IPS-20b (cell line): ENCODE results near the gene FRS2.

Experiments used
- H3K27ac ChIP-seq: one replicate; pipeline ENCODE4 v1.5.1; 2013; ENCODE audit warnings: low read length
- H3K27me3 ChIP-seq: 2 replicates; pipeline ENCODE4 v1.6.1; 2013; ENCODE audit warnings: mild to moderate bottlenecking, low read length, inconsistent platforms; ENCODE audit not compliant: insufficient read depth
- H3K36me3 ChIP-seq: 2 replicates; pipeline ENCODE4 v1.6.1; 2013; ENCODE audit warnings: low read depth, mild to moderate bottlenecking, inconsistent platforms, low read length, moderate library complexity; ENCODE audit not compliant: insufficient read depth
- H3K4me1 ChIP-seq: 2 replicates; pipeline ENCODE4 v1.6.1; 2013; ENCODE audit warnings: mild to moderate bottlenecking, control low read depth, inconsistent platforms, low read length, moderate library complexity; ENCODE audit not compliant: insufficient read depth
- H3K4me3 ChIP-seq: 2 replicates; pipeline ENCODE4 v1.5.1; 2013; ENCODE audit warnings: mild to moderate bottlenecking, low read length, inconsistent platforms
- H3K9ac ChIP-seq: 2 replicates; pipeline ENCODE4 v1.6.1; 2013; ENCODE audit warnings: low read depth, mild to moderate bottlenecking, inconsistent platforms, low read length, moderate library complexity
- H3K9me3 ChIP-seq: 2 replicates; pipeline ENCODE4 v1.6.1; 2013; ENCODE audit warnings: mild to moderate bottlenecking, low read depth, low read length, inconsistent platforms; ENCODE audit not compliant: insufficient read depth

The FRS2 gene

DNA sequence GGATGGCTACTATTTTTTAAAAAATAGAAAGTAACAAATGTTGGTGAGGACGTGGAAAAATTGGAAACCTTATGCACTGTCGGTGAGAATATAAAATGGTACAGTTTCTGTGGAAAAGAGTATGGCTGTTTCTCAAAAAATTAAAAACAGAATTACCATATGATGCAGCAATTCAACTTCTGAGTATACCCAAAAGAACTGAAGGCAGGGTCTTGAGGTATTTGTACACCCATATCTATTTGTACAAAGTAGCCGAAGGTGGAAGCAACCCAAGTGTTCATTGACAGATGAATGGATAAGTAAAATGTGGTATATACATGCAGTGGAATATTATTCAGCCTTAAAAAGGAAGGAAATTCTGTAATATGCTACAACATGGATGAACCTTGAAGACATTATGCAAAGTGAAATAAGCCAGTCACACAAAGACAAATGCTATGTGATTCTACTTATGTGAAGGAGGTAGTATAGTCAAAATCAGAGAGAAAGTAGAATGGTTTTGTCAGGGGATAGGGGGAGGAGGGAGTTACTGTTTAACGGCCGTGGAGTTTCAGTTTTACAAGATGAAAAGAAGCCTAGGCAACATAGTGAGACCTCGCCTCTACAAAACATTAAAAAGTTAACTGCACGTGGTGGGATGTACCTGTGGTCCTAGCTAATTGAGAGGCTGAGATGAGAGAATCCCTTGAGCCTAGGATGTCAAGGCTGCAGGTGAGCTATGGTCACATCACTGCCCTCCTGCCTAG is 76.7 kb downstream of the FRS2 start:
- Histone ChIP-seq H3K27ac (no peak overlapping the region), H3K36me3 (peaks cover 5% of the 10 kb centered on the region; the same call in 1 of the 2 replicates), H3K9me3 (no peaks in the 10 kb centered on the region), H3K27me3 (no peaks in the 10 kb centered on the region), H3K9ac (no peak overlapping the region), H3K4me1 (no peaks in the 10 kb centered on the region), H3K4me3 (no peak overlapping the region)

DNA sequence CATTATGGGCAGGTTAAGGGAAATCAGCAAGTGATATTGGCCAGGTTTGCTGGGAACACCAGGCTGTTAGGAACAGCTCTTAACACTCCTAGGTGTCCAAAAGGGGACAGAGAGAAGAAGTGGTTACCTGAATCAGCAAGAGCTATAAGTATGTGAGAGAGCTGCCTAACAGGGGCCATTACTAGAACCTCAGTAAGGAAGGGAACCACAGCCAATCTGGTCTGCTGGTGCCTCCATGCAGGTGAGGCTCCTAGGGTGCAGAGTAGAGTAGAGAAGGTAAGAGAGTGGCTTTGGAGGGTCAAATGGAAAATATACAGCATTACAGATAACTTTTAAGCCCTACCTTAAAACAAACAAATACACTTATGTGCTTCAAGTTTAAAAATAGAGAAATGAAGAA is 78.5 kb downstream of the FRS2 start:
- no peak overlapping the region for H3K4me3 ChIP-seq
- no peak overlapping the region for H3K9ac ChIP-seq
- H3K36me3 ChIP-seq, result peaks cover under 1% of the 10 kb centered on the region; the same call in 1 of the 2 replicates
- no peaks in the 10 kb centered on the region for H3K27me3 ChIP-seq
- no peaks in the 10 kb centered on the region for H3K4me1 ChIP-seq
- no peak overlapping the region for H3K27ac ChIP-seq
- H3K9me3 ChIP-seq, result no peaks in the 10 kb centered on the region

DNA sequence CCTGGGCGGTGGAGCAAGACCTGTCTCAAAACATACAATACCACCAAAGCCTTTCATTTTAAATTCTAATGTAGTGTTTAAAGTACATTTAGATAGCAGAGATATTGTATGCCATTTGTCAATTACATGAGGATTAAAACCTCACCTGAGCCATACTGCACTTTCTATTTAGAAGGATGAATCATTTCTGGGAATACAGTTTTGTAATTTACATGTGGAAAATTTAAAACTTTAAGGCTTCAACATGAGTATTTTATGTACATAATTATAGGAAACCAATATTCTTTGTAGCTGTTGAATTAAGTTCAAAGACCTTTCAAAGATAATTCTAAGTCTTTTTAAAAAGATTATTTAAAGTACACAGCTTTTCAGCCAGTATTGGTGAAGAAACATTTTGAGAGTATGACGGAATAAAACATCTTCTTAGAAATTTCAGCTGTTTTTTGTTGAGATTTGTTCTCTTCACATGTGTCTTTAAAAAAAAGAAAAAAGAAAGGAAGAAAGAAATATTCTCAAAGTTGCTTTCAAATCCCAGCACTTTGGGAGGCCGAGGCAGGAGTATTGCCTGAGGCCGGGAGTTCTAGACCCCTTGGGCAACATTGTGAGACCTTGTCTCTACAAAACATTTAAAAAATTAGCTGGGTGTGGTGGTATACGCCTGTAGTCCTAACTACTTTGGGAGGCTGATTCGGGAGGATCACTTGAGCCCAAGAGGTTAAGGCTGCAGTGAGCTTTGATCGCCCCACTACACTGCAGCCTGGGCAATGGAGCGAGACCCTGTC is 80.6 kb downstream of the FRS2 start:
- H3K36me3 ChIP-seq, result no peaks in the 10 kb centered on the region
- H3K27ac ChIP-seq, result no peak overlapping the region
- no peak overlapping the region for H3K4me3 ChIP-seq
- no peaks in the 10 kb centered on the region for H3K27me3 ChIP-seq
- no peaks in the 10 kb centered on the region for H3K9me3 ChIP-seq
- H3K9ac ChIP-seq, result no peak overlapping the region
- no peaks in the 10 kb centered on the region for H3K4me1 ChIP-seq

DNA sequence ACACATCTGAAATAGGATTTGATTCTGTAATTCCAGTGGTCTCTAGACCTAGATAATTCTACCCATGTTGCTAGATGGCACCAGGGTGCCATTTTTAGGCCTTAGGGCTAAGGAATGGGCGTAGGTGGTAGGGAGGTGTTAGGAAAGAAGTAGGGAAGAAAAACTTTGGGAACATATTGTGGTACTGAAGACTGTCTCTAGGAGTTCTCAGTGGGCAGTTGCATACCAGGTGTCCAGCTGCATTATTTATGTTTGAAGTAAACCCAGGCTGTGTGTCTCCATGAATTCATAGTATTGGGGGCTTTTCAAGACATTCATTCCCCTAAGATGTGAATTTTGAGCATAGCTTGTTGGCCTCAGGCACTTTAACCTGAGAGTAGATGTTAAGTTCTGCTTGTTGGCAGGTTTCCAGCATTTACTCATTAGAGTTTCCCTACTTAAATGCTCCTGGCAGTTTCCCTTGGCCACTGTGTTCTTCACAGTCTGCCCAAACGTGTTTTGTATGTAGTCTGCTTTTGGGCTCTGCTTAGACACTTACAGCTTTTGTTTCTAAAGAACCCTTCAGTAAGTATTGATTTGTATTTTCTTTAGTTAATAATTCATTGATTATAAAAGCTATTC is 83.5 kb downstream of the FRS2 start:
- no peak overlapping the region for H3K27ac ChIP-seq

DNA sequence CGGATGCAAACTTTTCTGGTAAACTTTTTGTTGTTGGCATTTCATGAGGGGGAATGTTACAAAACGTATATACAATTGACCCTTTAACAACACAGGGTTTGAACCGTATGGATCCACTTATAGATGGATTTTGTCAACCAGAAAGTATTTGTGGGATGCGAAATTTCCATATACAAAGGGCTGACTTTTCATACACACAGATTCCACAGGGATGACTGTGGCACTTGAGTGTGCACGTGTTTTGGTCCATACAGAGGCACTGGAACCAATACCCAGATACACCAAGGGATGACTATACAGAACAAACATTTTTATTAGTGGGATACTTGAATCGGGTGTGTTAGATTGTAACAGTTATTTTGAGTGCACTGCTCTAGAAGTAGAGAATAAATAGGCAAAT is 85.3 kb downstream of the FRS2 start:
- Histone ChIP-seq H3K9ac (no peak overlapping the region), H3K27me3 (no peaks in the 10 kb centered on the region), H3K27ac (no peak overlapping the region)

More for the DNA sequence above, 83.5 kb downstream of the FRS2 start:
- H3K4me3 ChIP-seq, result no peak overlapping the region
- H3K9ac ChIP-seq, result no peak overlapping the region
- H3K36me3 ChIP-seq, result no peaks in the 10 kb centered on the region
- H3K27me3 ChIP-seq, result no peaks in the 10 kb centered on the region
- no peaks in the 10 kb centered on the region for H3K4me1 ChIP-seq
- no peaks in the 10 kb centered on the region for H3K9me3 ChIP-seq

DNA sequence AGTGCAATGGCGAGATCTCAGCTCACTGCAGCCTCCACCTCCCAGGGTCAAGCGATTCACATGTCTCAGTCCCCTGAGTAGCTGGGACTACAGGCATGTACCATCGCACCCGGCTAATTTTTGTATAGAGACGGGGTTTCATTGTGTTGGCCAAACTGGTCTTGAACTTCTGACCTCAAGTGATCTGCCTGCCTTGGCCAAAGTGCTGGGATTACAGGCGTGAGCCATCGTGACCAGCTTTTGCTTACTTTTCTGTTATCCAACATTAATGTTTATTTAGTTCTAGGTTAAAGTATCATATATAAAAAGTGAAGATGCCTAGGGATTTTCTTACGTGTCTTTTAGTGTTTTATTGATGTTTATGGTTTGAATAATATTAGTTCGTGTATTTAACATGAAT is 86.2 kb downstream of the FRS2 start:
- Histone ChIP-seq H3K27ac (no peak overlapping the region), H3K4me1 (no peaks in the 10 kb centered on the region), H3K4me3 (no peak overlapping the region), H3K27me3 (no peaks in the 10 kb centered on the region), H3K9me3 (no peaks in the 10 kb centered on the region), H3K9ac (no peak overlapping the region), H3K36me3 (no peaks in the 10 kb centered on the region)

More for the DNA sequence above, 85.3 kb downstream of the FRS2 start:
- Histone ChIP-seq H3K4me3 (no peak overlapping the region), H3K9me3 (no peaks in the 10 kb centered on the region), H3K4me1 (no peaks in the 10 kb centered on the region), H3K36me3 (no peaks in the 10 kb centered on the region)

DNA sequence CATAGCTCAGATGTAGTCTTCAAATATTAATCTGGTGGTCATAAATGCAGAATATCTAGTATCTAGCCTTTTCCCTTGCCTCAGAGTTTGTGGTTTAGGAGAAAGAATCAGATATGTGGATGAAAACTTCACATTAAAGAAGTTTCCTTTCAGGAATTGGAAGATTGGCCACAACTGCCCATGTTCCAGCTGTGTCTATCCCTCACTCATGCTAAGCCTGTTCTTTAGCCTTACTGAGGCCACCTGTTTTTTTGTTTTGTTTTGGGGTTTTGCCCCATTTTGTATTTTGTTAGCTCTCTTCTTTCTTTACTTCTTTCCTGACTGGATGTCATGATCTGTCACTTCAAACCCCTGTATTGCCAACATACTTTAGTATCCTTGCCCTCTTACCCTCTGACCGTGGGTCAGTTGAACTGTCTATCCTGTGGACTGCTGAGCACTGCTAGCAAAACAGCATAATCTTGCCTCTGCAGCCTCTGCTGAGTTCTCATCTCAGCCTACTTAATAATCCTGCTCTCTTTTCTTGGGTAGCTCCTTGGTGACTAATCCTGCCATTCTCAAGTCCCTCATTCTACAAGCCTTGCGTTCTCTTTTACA is 93.1 kb downstream of the FRS2 start:
- Histone ChIP-seq H3K9ac (no peak overlapping the region), H3K36me3 (peaks cover 17% of the 10 kb centered on the region), H3K4me3 (no peak overlapping the region), H3K4me1 (no peaks in the 10 kb centered on the region), H3K27ac (no peak overlapping the region), H3K9me3 (no peaks in the 10 kb centered on the region), H3K27me3 (no peaks in the 10 kb centered on the region)

DNA sequence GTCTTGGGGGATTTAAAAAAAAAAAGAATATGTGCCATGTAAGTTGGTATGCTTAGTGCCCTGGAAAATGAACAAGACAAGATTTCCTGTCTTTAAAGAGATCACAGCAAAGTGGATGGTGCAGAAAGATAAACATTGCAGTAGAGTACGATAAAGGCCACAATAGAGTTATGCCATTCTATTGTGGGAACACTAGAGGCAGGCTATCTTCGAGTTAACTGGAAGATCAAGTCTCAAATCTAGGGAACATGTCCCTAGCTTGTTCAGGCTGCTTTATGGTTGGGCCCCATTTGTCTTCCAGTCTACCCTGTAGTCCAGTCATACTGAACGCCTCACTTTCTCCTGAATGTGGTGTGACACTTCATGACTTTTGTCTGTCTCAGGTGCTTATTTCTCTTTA is 96.4 kb downstream of the FRS2 start:
- Histone ChIP-seq H3K9ac (no peak overlapping the region), H3K9me3 (no peaks in the 10 kb centered on the region), H3K36me3 (peaks cover 39% of the 10 kb centered on the region), H3K27me3 (no peaks in the 10 kb centered on the region), H3K4me3 (no peak overlapping the region), H3K27ac (no peak overlapping the region), H3K4me1 (no peaks in the 10 kb centered on the region)

DNA sequence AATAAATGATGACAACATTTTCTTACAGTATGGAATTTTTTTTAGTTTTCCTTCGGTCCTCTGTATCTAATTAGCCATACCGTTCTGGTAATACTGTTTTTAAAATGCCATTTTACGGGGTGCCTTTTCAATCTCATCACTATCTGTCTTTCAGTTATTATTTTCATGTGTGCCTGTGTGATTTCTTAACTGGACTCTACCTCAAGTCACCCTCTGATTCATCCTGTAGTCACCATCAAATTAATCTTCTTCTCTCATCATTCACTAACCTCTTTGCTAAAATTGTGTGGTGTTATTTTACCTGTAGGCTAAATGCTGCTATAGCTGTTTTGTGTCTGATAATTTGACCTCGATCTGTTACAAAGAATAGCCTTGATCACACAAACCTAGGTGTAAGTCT is 99.0 kb downstream of the FRS2 start:
- H3K9ac ChIP-seq, result no peak overlapping the region
- H3K4me1 ChIP-seq, result no peaks in the 10 kb centered on the region
- H3K36me3 ChIP-seq, result peaks cover 52% of the 10 kb centered on the region
- H3K27me3 ChIP-seq, result no peaks in the 10 kb centered on the region
- H3K9me3 ChIP-seq, result no peaks in the 10 kb centered on the region
- no peak overlapping the region for H3K4me3 ChIP-seq
- H3K27ac ChIP-seq, result no peak overlapping the region

DNA sequence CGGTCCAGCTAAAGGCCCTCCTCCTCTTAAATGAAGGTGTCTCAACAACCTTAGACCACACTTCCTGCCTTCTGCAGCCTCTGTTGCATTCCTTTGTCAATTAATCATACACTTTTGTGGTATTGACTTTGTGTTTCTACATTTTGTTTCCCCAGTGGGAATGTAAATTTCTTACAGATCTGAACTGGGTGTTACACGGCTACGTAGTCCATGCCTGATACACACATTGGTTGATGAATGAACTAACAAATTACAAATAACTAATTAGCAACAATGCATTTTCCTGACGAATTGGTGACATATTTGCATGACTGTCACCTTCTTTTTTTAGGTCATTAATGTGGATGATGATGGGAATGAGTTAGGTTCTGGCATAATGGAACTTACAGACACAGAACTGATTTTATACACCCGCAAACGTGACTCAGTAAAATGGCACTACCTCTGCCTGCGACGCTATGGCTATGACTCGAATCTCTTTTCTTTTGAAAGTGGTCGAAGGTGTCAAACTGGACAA is 99.9 kb downstream of the FRS2 start:
- Histone ChIP-seq H3K27me3 (no peaks in the 10 kb centered on the region), H3K9me3 (no peaks in the 10 kb centered on the region), H3K4me3 (no peak overlapping the region), H3K4me1 (no peaks in the 10 kb centered on the region), H3K36me3 (peaks cover 52% of the 10 kb centered on the region), H3K9ac (no peak overlapping the region), H3K27ac (no peak overlapping the region)

DNA sequence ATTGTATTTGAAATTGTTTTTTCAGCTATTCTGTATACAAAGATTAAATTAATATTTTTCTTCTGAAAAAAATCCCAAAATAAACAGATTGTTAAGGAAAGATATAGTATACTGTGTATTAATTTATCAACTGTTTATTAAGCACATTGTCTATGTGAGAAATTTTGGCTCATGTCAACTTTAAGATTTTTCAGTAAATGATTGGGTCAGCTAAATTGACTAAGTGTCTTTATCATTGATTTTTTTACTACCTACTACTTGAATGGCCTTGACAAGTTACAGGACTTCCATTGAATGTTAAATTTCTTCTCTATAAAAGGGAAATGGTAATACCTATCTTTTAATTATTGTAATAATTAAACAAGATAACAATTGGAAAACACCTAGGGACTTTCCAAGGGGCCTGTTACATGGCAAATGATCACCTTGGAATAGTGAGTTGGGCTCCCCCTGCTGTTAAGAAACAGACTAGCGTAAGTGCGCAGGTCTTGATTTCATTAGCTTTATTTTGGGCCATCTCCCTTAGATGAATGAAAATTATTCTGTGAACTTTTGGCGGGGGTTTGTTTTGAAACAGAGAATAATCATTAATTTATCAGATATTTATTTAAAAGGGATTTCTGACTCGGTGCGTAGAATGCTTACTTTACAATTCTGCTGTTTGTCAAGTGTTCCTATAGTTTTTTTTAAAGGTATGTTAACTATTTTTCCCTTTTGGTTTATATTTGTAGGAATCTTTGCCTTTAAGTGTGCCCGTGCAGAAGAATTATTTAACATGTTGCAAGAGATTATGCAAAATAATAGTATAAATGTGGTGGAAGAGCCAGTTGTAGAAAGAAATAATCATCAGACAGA is 100.6 kb downstream of the FRS2 start:
- H3K27me3 ChIP-seq, result no peaks in the 10 kb centered on the region
- H3K27ac ChIP-seq, result no peak overlapping the region
- H3K4me1 ChIP-seq, result no peaks in the 10 kb centered on the region
- H3K9me3 ChIP-seq, result no peaks in the 10 kb centered on the region
- no peak overlapping the region for H3K4me3 ChIP-seq
- H3K36me3 ChIP-seq, result peaks cover 58% of the 10 kb centered on the region
- no peak overlapping the region for H3K9ac ChIP-seq
